H1 (cell line): ENCODE results near the gene HOXD10. TPM values are rescaled to one million over a fixed set of nuclear protein-coding genes. Genes with fewer than 3 reads are reported as not detected.

Experiments
- CTCF ChIA-PET: fragments of 300-600 bp; sonication (Branson Sonifier 250); formaldehyde crosslinking; loops from one replicate; lab custom pipeline; 2021; ENCODE audit not compliant: partially characterized antibody; lab: Charles Lee
- POLR2A ChIA-PET: fragments of 300-600 bp; sonication (Branson Sonifier 250); formaldehyde crosslinking; loops from one replicate; lab custom pipeline; 2021; ENCODE audit warnings: inconsistent platforms; ENCODE audit not compliant: partially characterized antibody; lab: Charles Lee
- DNase-seq, 2 experiments: peaks; one replicate each; pipeline versions ENCODE4 v3.0.0 to v3.0.0-alpha.2; 2010 to 2022; ENCODE audit warnings: low spot score in 2 of 2, low read depth in 1 of 2, mixed read lengths in 1 of 2
- FAIRE-seq: peaks from 2 replicates; lab custom pipeline; 2011; peaks lifted over from hg19 to GRCh38; lab: Jason Lieb, UNC
- H2AFZ ChIP-seq: 2 replicates; pipeline ENCODE4 v1.8.1; 2012; ENCODE audit warnings: low read length, inconsistent platforms
- H2AK5ac ChIP-seq: 2 replicates; pipeline ENCODE4 v1.6.1; 2013; ENCODE audit warnings: low read depth, low read length
- H2BK120ac ChIP-seq: replicated peaks from 2 replicates; pipeline ENCODE3; 2013; ENCODE audit warnings: low read depth, low read length, inconsistent platforms
- H2BK12ac ChIP-seq: 2 replicates; pipeline ENCODE4 v1.6.1; 2013; ENCODE audit warnings: low read depth, low read length
- H2BK15ac ChIP-seq: 2 replicates; pipeline ENCODE4 v1.6.1; 2013; ENCODE audit warnings: low read length
- H2BK20ac ChIP-seq: 2 replicates; pipeline ENCODE4 v1.6.1; 2013; ENCODE audit warnings: low read length
- H2BK5ac ChIP-seq: 2 replicates; pipeline ENCODE4 v1.6.1; 2013; ENCODE audit warnings: low read depth, low read length
- H3K14ac ChIP-seq: 2 replicates; pipeline ENCODE4 v1.6.1; 2013; ENCODE audit warnings: inconsistent platforms; ENCODE audit not compliant: insufficient read length
- H3K18ac ChIP-seq: 2 replicates; pipeline ENCODE4 v1.6.1; 2013; ENCODE audit warnings: low read length; ENCODE audit errors: extremely low read depth
- H3K23ac ChIP-seq: 2 replicates; pipeline ENCODE4 v1.6.1; 2013; ENCODE audit warnings: inconsistent platforms; ENCODE audit not compliant: insufficient read length
- H3K23me2 ChIP-seq: 2 replicates; pipeline ENCODE4 v1.6.1; 2013; ENCODE audit warnings: low read depth, low read length
- H3K27ac ChIP-seq: 2 replicates; pipeline ENCODE4 v1.6.1; 2011; ENCODE audit warnings: low read depth, low read length, inconsistent platforms
- H3K27me3 ChIP-seq, 4 experiments: replicated peaks in 1 of 4; 1 replicate in 1 of 4; 2 replicates in 3 of 4; pipeline versions ENCODE4 v1.6.1 to v1.8.1; 2011 to 2013; ENCODE audit warnings: low read length in 3 of 4, mild to moderate bottlenecking in 3 of 4, inconsistent platforms in 2 of 4, mixed read lengths in 2 of 4, moderate library complexity in 1 of 4; ENCODE audit not compliant: control insufficient read depth in 3 of 4, insufficient read depth in 3 of 4; ENCODE audit errors: extremely low read depth in 1 of 4
- H3K36me3 ChIP-seq, 4 experiments: 2 replicates each; pipeline versions ENCODE4 v1.6.1 to v1.8.1; 2011 to 2013; ENCODE audit warnings: mild to moderate bottlenecking in 4 of 4, low read length in 3 of 4, moderate library complexity in 2 of 4, control low read depth in 1 of 4, inconsistent platforms in 1 of 4; ENCODE audit not compliant: insufficient read depth in 4 of 4, control insufficient read depth in 2 of 4
- H3K4ac ChIP-seq: replicated peaks from 2 replicates; pipeline ENCODE3; 2013; ENCODE audit warnings: low read length, low read depth, mixed read lengths, inconsistent platforms; ENCODE audit not compliant: insufficient read length
- H3K4me1 ChIP-seq, 4 experiments: replicated peaks in 1 of 4; 1 replicate in 1 of 4; 2 replicates in 3 of 4; pipeline versions ENCODE4 v1.6.1 to v1.8.1; 2011 to 2013; ENCODE audit warnings: low read length in 3 of 4, inconsistent platforms in 2 of 4, mixed read lengths in 1 of 4; ENCODE audit not compliant: insufficient read depth in 4 of 4, control insufficient read depth in 3 of 4
- H3K4me2 ChIP-seq, 2 experiments: 2 replicates each; pipeline versions ENCODE4 v1.6.1 to v1.8.1; 2011 to 2013; ENCODE audit warnings: low read depth in 2 of 2, low read length in 2 of 2, control low read depth in 1 of 2, inconsistent platforms in 1 of 2, mild to moderate bottlenecking in 1 of 2; ENCODE audit not compliant: insufficient read depth in 1 of 2
- H3K4me3 ChIP-seq, 4 experiments: fragments of 200-600, 300-600 bp in 1 of 4; sonication (generic), shearing (Covaris generic), sonication (Bioruptor Twin) in 1 of 4; 2 replicates each; pipeline versions ENCODE4 v1.5.1 to v1.8.1; 2011 to 2016; ENCODE audit warnings: low read length in 4 of 4, low read depth in 3 of 4, control low read depth in 2 of 4, inconsistent platforms in 2 of 4, mild to moderate bottlenecking in 2 of 4, mixed read lengths in 1 of 4, moderate library complexity in 1 of 4; ENCODE audit not compliant: insufficient read depth in 2 of 4; ENCODE audit errors: extremely low read depth in 1 of 4
- H3K56ac ChIP-seq: replicated peaks from 2 replicates; pipeline ENCODE3; 2013; ENCODE audit warnings: low read depth, mild to moderate bottlenecking, mixed read lengths, low read length, inconsistent platforms; ENCODE audit not compliant: insufficient read length
- H3K79me1 ChIP-seq: 2 replicates; pipeline ENCODE4 v1.6.1; 2013; ENCODE audit warnings: low read depth, low read length, control low read depth
- H3K79me2 ChIP-seq, 2 experiments: 2 replicates each; pipeline versions ENCODE4 v1.6.1 to v1.8.1; 2012 to 2013; ENCODE audit warnings: low read length in 2 of 2, mild to moderate bottlenecking in 2 of 2, inconsistent platforms in 1 of 2; ENCODE audit not compliant: insufficient read depth in 2 of 2, control insufficient read depth in 1 of 2
- H3K9ac ChIP-seq, 4 experiments: replicated peaks in 1 of 4; 1 replicate in 1 of 4; 2 replicates in 3 of 4; pipeline versions ENCODE4 v1.6.1 to v1.8.1; 2011 to 2013; ENCODE audit warnings: low read depth in 3 of 4, low read length in 3 of 4, control low read depth in 2 of 4, mild to moderate bottlenecking in 2 of 4, moderate library complexity in 2 of 4, inconsistent platforms in 1 of 4; ENCODE audit errors: extremely low read depth in 1 of 4
- H3K9me3 ChIP-seq, 2 experiments: 2 replicates each; pipeline versions ENCODE4 v1.6.1 to v1.8.1; 2012 to 2013; ENCODE audit warnings: mild to moderate bottlenecking in 2 of 2, moderate library complexity in 2 of 2, control low read depth in 1 of 2, inconsistent platforms in 1 of 2, low read depth in 1 of 2, low read length in 1 of 2, mixed read lengths in 1 of 2; ENCODE audit not compliant: insufficient read depth in 2 of 2
- H4K20me1 ChIP-seq, 2 experiments: replicated peaks in 1 of 2; 2 replicates each; pipeline versions ENCODE3 to v1.8.1; 2011 to 2013; ENCODE audit warnings: inconsistent platforms in 2 of 2, low read length in 2 of 2, mild to moderate bottlenecking in 1 of 2; ENCODE audit not compliant: insufficient read depth in 2 of 2, control insufficient read depth in 1 of 2
- H4K5ac ChIP-seq: 2 replicates; pipeline ENCODE4 v1.6.1; 2013; ENCODE audit warnings: low read length, low read depth, mixed read lengths, inconsistent platforms; ENCODE audit not compliant: insufficient read length
- H4K8ac ChIP-seq: 2 replicates; pipeline ENCODE4 v1.8.0; 2013; ENCODE audit warnings: mild to moderate bottlenecking, moderate library complexity, low read length, inconsistent platforms; ENCODE audit not compliant: insufficient read depth; ENCODE audit errors: extremely low read depth
- H4K91ac ChIP-seq: replicated peaks from 2 replicates; pipeline ENCODE3; 2013; ENCODE audit warnings: low read length, mixed read lengths, inconsistent platforms; ENCODE audit not compliant: insufficient read length
- CBX8 ChIP-seq: fragments of 300-800, 300-1000 bp; sonication (generic); IDR thresholded peaks from 2 replicates; pipeline ENCODE4 v1.7.1; 2016; ENCODE audit warnings: low read depth, low read length, borderline replicate concordance
- POLR2A ChIP-seq, 2 experiments: IDR thresholded peaks; 1 replicate in 1 of 2; 2 replicates in 1 of 2; pipeline ENCODE4 v1.6.1; 2011; ENCODE audit warnings: low read depth in 2 of 2, low read length in 2 of 2, mild to moderate bottlenecking in 2 of 2; ENCODE audit errors: control extremely low read depth in 1 of 2
- WGBS, 2 experiments: shearing (Covaris generic) in 1 of 2; methylation state at CpG; one replicate each; pipeline versions ENCODE4 v1.1.6 to v1.1.7; 2013 to 2015; ENCODE audit warnings: low lambda C conversion rate in 2 of 2, mixed read lengths in 2 of 2, inconsistent platforms in 1 of 2, low coverage in 1 of 2, missing lambda C conversion rate in 1 of 2; ENCODE audit not compliant: insufficient replicate concordance in 2 of 2, insufficient coverage in 1 of 2, insufficient read length in 1 of 2; ENCODE audit errors: extremely low coverage in 1 of 2, missing lambda C conversion rate in 1 of 2; 5-methylcytosine and 5-hydroxymethylcytosine counted together
- polyA plus RNA-seq, 7 experiments: library from polyadenylated mRNA; depleted of rRNA in 3 of 7; stranded (reverse) in 5 of 7; unstranded in 2 of 7; fragments of >200 nt in 5 of 7; fragments of 200-250 nt in 2 of 7; gene quantifications; 1 replicate in 5 of 7; 2 replicates in 1 of 7; 4 replicates in 1 of 7; pipeline versions ENCODE4 v1.2.1 to v1.2.3, GENCODE V29; 2011 to 2013; ENCODE audit warnings: missing spikeins in 2 of 7, mixed read lengths in 2 of 7
- total RNA-seq: library from RNA; stranded (reverse); fragmentation: NEBNext Ultra II Directional; extraction: Animal tissue kit (Norgen Biotek cat#: 25700); gene quantifications from 2 replicates; pipeline ENCODE4 v1.2.1, GENCODE V29; 2021

HOXD10 gene
- total and polyA plus RNA-seq, 2 of the 8 experiments (the other 6 are each of a cell fraction or from before 2014, with no cell fraction given), result not detected

GRCh38 chr2:176090862-176091261 lies 25.7 kb upstream of the HOXD10 start:
- H3K4ac ChIP-seq, result no peak overlapping the region
- H4K20me1 ChIP-seq, result peaks cover 19 to 36% of the 10 kb centered on the region in 2 experiments
- no peak overlapping the region for H2BK15ac ChIP-seq
- 33% methylated on average over 5 of the region's 5 CpGs; no CpG with 5 or more reads in 1 of the 2 experiments for WGBS, 2 experiments
- H3K56ac ChIP-seq, result no peak overlapping the region
- H3K23me2 ChIP-seq, result peaks cover 2% of the 10 kb centered on the region; the same call in 1 of the 2 replicates
- H2AK5ac ChIP-seq, result no peak overlapping the region
- H3K79me2 ChIP-seq, result no peaks in the 10 kb centered on the region
- H2BK120ac ChIP-seq, result no peak overlapping the region
- H3K18ac ChIP-seq, result no peak overlapping the region
- H3K4me2 ChIP-seq, result no peak overlapping the region
- H2AFZ ChIP-seq, result no peak overlapping the region
- no peak overlapping the region for H2BK20ac ChIP-seq
- TF ChIP-seq CBX8 (peak; percentile 33; the same call in 1 of the 2 replicates), POLR2A (IDR thresholded peaks at IDR 0.05; ENCODE audit: control extremely low read depth in 1 of 2, low read depth in 2 of 2, low read length in 2 of 2) (no peak)
- peaks cover 0 to 5% (median 0%) of the 10 kb centered on the region in 4 experiments; a peak in 1 of 8 replicates for H3K36me3 ChIP-seq
- peaks cover 0 to 12% (median 9%) of the 10 kb centered on the region in 4 experiments; a peak in 6 of 7 replicates for H3K4me1 ChIP-seq
- CTCF ChIA-PET, result interaction anchor here (0.6 to 2.5 kb wide), 4 partner anchors 8 to 12 kb away, joined by 3 to 12 read pairs (median 5); no protein-coding TSS in a partner anchor
- H3K14ac ChIP-seq, result no peak overlapping the region
- no peak for FAIRE-seq
- H3K27ac ChIP-seq, result no peak overlapping the region
- no peaks in the 10 kb centered on the region for H3K79me1 ChIP-seq
- POLR2A ChIA-PET, result no interaction called here
- peaks cover 92 to 99% (median 98%) of the 10 kb centered on the region in 4 experiments for H3K27me3 ChIP-seq
- no peak overlapping the region for H4K8ac ChIP-seq
- no peak overlapping the region for H4K91ac ChIP-seq
- DNase-seq, result no peak
- no peak overlapping the region for H3K23ac ChIP-seq
- H2BK5ac ChIP-seq, result no peak overlapping the region
- no peaks in the 10 kb centered on the region; a peak in 1 of 4 replicates for H3K9me3 ChIP-seq
- no peak overlapping the region for H2BK12ac ChIP-seq
- H3K9ac ChIP-seq, result no peak overlapping the region
- no peak overlapping the region for H3K4me3 ChIP-seq
- H4K5ac ChIP-seq, result no peak overlapping the region
